BLaER1 treated with 17β-estradiol and CSF1 and Interleukin-3, amounts not matched to agents 10 nM and 100 nM (cell line): ENCODE measurements around the gene PSEN2.

ENCODE experiments used
- H3K27ac ChIP-seq, 11 experiments: shearing (Covaris generic); formaldehyde crosslinking; 2 replicates each; pipeline ENCODE4 v1.8.1; 2022
- H3K27me3 ChIP-seq, 11 experiments: shearing (Covaris generic); formaldehyde crosslinking; 2 replicates each; pipeline ENCODE4 v1.8.1; 2022
- H3K36me3 ChIP-seq, 11 experiments: shearing (Covaris generic); formaldehyde crosslinking; 2 replicates each; pipeline ENCODE4 v1.8.1; 2022
- H3K4me1 ChIP-seq, 10 experiments: shearing (Covaris generic); formaldehyde crosslinking; 2 replicates each; pipeline ENCODE4 v1.8.1; 2022
- H3K4me2 ChIP-seq, 11 experiments: shearing (Covaris generic); formaldehyde crosslinking; 2 replicates each; pipeline ENCODE4 v1.8.1; 2022
- H3K4me3 ChIP-seq, 10 experiments: shearing (Covaris generic); formaldehyde crosslinking; 2 replicates each; pipeline ENCODE4 v1.8.1; 2022
- H3K9ac ChIP-seq, 11 experiments: shearing (Covaris generic); formaldehyde crosslinking; 2 replicates each; pipeline ENCODE4 v1.8.1; 2022
- H3K9me3 ChIP-seq, 11 experiments: shearing (Covaris generic); formaldehyde crosslinking; replicated peaks in 1 of 11; 2 replicates each; pipeline ENCODE4 v1.8.1; 2022
- H4K20me1 ChIP-seq, 11 experiments: shearing (Covaris generic); formaldehyde crosslinking; 2 replicates each; pipeline ENCODE4 v1.8.1; 2022
- Cebpa-rat ChIP-seq, 11 experiments: shearing (Covaris generic); IDR thresholded peaks; 2 replicates each; pipeline ENCODE4 v1.8.1; 2022

The PSEN2 gene

DNA sequence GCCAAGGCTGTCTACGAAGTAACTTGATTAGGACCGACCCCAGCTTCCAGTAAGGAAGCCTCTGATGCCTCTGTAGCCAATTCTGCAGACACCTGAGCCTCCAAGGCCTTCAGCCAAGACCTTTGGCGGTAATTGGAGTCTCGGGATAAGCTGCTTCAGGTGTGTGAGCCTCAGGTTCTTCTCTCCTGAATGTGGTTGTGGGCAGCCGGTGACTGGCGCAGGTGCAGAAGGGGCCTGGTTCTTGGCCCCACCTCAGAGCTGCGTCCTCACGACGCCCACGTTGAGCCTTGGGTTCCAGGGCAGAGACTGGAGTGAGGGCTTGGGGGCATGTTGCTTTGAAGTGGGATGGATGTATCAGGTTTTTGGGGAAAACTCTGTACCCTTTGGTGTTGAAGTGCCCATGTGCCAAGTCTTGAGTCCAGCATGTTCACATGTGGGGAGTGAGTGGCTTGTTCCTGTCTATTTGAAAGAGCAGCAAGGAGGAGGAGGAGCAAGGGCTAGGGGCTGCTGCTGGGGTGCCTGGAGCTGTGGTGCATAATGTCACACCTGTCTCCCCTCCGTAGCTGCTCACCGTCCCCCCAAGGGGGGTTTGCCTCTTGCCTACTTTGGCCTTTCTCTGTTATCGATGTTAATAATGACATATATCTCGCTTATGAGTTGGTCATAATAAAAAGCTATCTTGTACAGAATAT, 1.4 kb downstream of the PSEN2 start:
- peaks cover 0 to 8% (median 0%) of the 10 kb centered on the region in 11 experiments; a peak in 3 of 22 replicates for H4K20me1 ChIP-seq
- TF ChIP-seq Cebpa-rat (IDR thresholded peaks at IDR 0.05) = no peak
- peak overlapping the region in 3 of 10 experiments; percentile 64 to 78 (median 71); a peak in 6 of 20 replicates for H3K4me3 ChIP-seq
- H3K27ac ChIP-seq = no peak overlapping the region
- H3K27me3 ChIP-seq = peaks cover 15 to 41% (median 33%) of the 10 kb centered on the region in 11 experiments
- peak overlapping the region; percentile 94 to 100 (median 99); a peak in 19 of 22 replicates for H3K4me2 ChIP-seq
- H3K9me3 ChIP-seq = 0 out of 22 replicates have a peak, but pooled peaks cover 0 to 4% (median 0%) of the 10 kb centered on the region in 11 experiments
- peaks cover 18 to 42% (median 38%) of the 10 kb centered on the region in 10 experiments for H3K4me1 ChIP-seq
- peaks cover 0 to 2% (median 0%) of the 10 kb centered on the region in 11 experiments; a peak in 2 of 22 replicates for H3K36me3 ChIP-seq
- peak overlapping the region in 2 of 11 experiments; percentile 76 to 85; a peak in 2 of 22 replicates for H3K9ac ChIP-seq

DNA sequence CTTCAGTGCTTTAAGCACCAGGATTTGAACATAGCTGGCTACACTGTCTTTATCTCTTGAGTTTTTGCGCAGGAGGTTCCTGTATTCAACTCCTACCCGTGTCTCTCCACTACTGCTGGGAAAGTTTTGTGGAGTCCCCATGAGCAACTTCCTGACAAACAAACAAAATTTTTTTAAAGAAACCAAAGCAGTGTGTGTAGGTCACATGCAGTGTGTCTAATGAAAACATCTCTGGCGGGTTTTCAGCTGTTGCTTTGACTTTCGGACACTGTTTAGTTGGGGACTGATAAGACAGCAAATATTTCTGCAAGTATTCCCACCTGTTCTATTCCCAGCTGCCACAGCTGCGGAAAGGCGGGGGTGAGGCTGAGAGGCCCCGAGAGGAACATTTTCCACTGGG, 2.0 kb downstream of the PSEN2 start:
- H3K4me2 ChIP-seq = peak overlapping the region in 3 of 11 experiments; percentile 94 to 100 (median 95); a peak in 5 of 22 replicates
- peaks cover 15 to 41% (median 33%) of the 10 kb centered on the region in 11 experiments for H3K27me3 ChIP-seq
- H3K9me3 ChIP-seq = 0 out of 22 replicates have a peak, but pooled peaks cover 0 to 4% (median 0%) of the 10 kb centered on the region in 11 experiments
- peak overlapping the region in 1 of 10 experiments; percentile 71; a peak in 1 of 20 replicates for H3K4me3 ChIP-seq
- peaks cover 18 to 42% (median 38%) of the 10 kb centered on the region in 10 experiments for H3K4me1 ChIP-seq
- peaks cover 0 to 8% (median 0%) of the 10 kb centered on the region in 11 experiments; a peak in 2 of 22 replicates for H3K36me3 ChIP-seq
- H3K27ac ChIP-seq = no peak overlapping the region
- peaks cover 0 to 8% (median 0%) of the 10 kb centered on the region in 11 experiments; a peak in 3 of 22 replicates for H4K20me1 ChIP-seq
- H3K9ac ChIP-seq = 0 out of 22 replicates have a peak overlapping the region, but pooled peaks of 1 of the 11 experiments have one; percentile 25
- no peak for TF ChIP-seq Cebpa-rat (IDR thresholded peaks at IDR 0.05)

- H3K27me3 ChIP-seq = peaks cover 15 to 38% (median 33%) of the 10 kb centered on the region in 11 experiments
Observed at GRCh38 chr1:226873771-226874578, 3.6 kb downstream of the PSEN2 start.

GRCh38 chr1:226874579-226875425, 4.4 kb downstream of the PSEN2 start:
- Histone ChIP-seq H3K4me2 (peak overlapping the region; percentile 32 to 62 (median 47); a peak in 21 of 22 replicates), H3K4me1 (peaks cover 18 to 42% (median 38%) of the 10 kb centered on the region in 10 experiments), H3K27ac (no peak overlapping the region), H3K36me3 (peaks cover 0 to 22% (median 0%) of the 10 kb centered on the region in 11 experiments; a peak in 2 of 22 replicates), H3K9ac (peak overlapping the region in 3 of 11 experiments; percentile 16 to 38 (median 23); a peak in 2 of 22 replicates), H3K9me3 (no peaks in the 10 kb centered on the region), H3K4me3 (no peak overlapping the region), H4K20me1 (peaks cover 0 to 8% (median 0%) of the 10 kb centered on the region in 11 experiments; a peak in 3 of 22 replicates), H3K27me3 (peaks cover 15 to 30% (median 29%) of the 10 kb centered on the region in 11 experiments)
- TF ChIP-seq Cebpa-rat (IDR thresholded peaks at IDR 0.05) = no peak

More at GRCh38 chr1:226873771-226874578, 3.6 kb downstream of the PSEN2 start:
- no peak overlapping the region for H3K4me3 ChIP-seq
- H3K4me1 ChIP-seq = peaks cover 18 to 42% (median 38%) of the 10 kb centered on the region in 10 experiments
- H4K20me1 ChIP-seq = peaks cover 0 to 8% (median 0%) of the 10 kb centered on the region in 11 experiments; a peak in 3 of 22 replicates
- H3K36me3 ChIP-seq = peaks cover 0 to 13% (median 0%) of the 10 kb centered on the region in 11 experiments; a peak in 2 of 22 replicates
- H3K4me2 ChIP-seq = peak overlapping the region in 7 of 11 experiments; percentile 35 to 62 (median 50); a peak in 11 of 22 replicates
- no peak overlapping the region for H3K27ac ChIP-seq
- no peak for TF ChIP-seq Cebpa-rat (IDR thresholded peaks at IDR 0.05)
- 0 out of 22 replicates have a peak, but pooled peaks cover 0 to 2% (median 0%) of the 10 kb centered on the region in 11 experiments for H3K9me3 ChIP-seq
- H3K9ac ChIP-seq = peak overlapping the region in 1 of 11 experiments; percentile 23; a peak in 1 of 22 replicates

DNA sequence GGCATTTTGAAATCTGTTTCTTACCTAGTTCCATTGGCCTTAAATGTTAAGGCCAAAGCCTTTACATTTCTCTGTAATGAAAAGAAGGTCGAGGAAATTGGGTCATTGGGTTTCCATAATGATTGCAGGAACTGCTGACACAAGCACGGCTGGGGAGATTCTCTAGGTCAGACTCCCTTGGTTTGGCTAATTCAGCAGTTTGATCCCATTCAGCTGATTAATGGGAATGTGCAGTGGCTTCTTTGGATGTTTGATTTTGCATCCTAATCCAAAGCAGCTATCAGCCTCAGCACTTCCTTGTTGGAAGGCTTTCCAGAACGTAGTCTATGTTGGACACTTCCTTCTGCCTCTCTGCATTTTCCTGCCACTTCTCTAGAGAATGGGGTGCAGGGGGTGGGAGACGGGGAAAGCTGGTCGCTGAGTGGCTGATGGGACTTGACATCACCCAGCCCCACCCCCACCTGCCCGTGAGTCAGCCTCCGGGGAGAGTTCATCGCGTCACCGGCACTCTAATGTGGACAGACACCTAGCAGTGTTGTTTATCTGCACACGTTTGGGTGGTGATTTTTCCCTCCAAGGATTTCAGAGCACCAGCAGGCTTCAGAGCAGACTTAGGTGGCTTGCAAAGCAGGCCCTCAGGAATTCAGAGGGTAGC, 5.4 kb downstream of the PSEN2 start:
- peaks cover 0 to 8% (median 0%) of the 10 kb centered on the region in 11 experiments; a peak in 3 of 22 replicates for H4K20me1 ChIP-seq
- H3K27ac ChIP-seq = no peak overlapping the region
- H3K9ac ChIP-seq = no peak overlapping the region
- peak overlapping the region in 7 of 11 experiments; percentile 11 to 62 (median 47); a peak in 8 of 22 replicates for H3K4me2 ChIP-seq
- H3K27me3 ChIP-seq = peaks cover 14 to 20% (median 19%) of the 10 kb centered on the region in 11 experiments
- H3K36me3 ChIP-seq = peaks cover 0 to 30% (median 0%) of the 10 kb centered on the region in 11 experiments; a peak in 2 of 22 replicates
- H3K9me3 ChIP-seq = no peaks in the 10 kb centered on the region
- no peak for TF ChIP-seq Cebpa-rat (IDR thresholded peaks at IDR 0.05)
- H3K4me1 ChIP-seq = peaks cover 20 to 37% (median 34%) of the 10 kb centered on the region in 10 experiments
- no peak overlapping the region for H3K4me3 ChIP-seq

DNA sequence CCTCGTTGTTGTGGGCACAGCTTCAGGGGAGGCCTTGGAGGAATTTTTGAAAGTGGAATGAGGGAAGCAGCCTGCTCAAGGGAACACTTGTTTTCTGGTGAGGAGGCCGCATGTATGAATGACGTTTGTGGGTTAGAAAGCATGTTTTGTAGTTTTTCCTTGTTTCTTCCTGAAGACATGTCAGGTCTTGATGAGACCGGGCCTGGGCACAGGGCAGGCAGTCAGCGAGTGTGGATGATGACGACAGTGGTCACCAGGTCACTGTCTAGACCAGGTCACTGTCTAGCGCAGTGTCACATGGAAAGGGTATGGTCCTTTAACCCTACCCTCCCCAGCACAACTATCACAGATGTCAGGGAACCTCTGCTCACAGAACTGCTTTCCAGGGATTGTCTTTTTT, 7.3 kb downstream of the PSEN2 start:
- peaks cover 0 to under 1% (median under 1%) of the 10 kb centered on the region in 11 experiments; a peak in 5 of 22 replicates for H3K27me3 ChIP-seq
- H3K9me3 ChIP-seq = no peaks in the 10 kb centered on the region
- H3K4me2 ChIP-seq = no peak overlapping the region
- H3K4me1 ChIP-seq = peaks cover 28 to 42% (median 38%) of the 10 kb centered on the region in 10 experiments
- no peak overlapping the region for H3K9ac ChIP-seq
- peaks cover 0 to 33% (median 0%) of the 10 kb centered on the region in 11 experiments; a peak in 2 of 22 replicates for H3K36me3 ChIP-seq
- no peak for TF ChIP-seq Cebpa-rat (IDR thresholded peaks at IDR 0.05)
- H4K20me1 ChIP-seq = peaks cover 0 to 8% (median 0%) of the 10 kb centered on the region in 11 experiments; a peak in 2 of 22 replicates
- no peak overlapping the region for H3K4me3 ChIP-seq
- H3K27ac ChIP-seq = no peak overlapping the region
